ENCODE results near the gene SERPINA5. TPM values are rescaled to one million over a fixed set of nuclear protein-coding genes. Genes with fewer than 3 reads are reported as not detected.

SERPINA5 gene
- total and polyA plus RNA-seq, 4 experiments from 2014 or later, result not detected

DNA sequence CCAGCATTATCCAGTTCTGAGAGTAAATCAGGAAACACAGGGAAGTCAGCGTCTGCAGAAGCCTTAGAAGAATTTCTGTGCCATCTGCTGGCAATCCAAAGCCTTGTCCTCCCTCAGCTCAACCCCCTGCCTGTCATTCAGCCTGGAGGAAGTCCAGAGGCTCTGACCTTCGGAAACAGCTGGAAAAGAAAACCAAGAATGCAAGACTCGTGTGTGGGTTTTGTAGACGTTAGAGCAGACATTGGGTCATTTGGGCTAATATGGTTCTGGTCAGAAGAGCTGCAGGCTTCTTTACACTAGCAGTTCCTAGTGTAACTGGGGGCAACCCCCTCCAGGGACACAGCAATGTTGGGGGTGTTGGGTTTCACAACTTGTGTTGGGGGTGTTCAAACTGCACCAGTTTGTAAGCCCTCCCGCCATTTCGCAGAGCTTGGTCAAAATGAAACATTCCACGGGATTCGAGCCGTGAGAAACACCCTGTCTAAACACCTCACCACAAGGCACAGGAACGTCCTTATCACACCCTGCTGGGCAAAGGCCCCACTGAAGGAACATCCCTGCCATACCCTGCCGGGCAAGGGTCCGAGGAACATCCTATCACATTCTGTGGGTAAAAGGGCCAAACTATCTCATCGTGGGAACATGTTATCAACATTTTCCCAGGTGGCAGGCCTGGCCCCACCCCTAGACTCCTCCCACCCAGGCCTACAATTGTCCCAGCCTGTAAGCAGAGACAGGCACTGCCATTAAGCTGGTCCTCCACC lies 41.0 kb upstream of the SERPINA5 start:
- Histone ChIP-seq H3K4me3 (ENCODE audit: low read length in 2 of 2) (no peak overlapping the region), H3K27ac (ENCODE audit: low read depth, low read length) (no peak overlapping the region), H3K4me1 (ENCODE audit: insufficient read depth, low read length) (no peaks in the 10 kb centered on the region), H3K36me3 (ENCODE audit: insufficient read depth, low read length) (no peaks in the 10 kb centered on the region), H3K27me3 (ENCODE audit: insufficient read depth, low read length) (no peaks in the 10 kb centered on the region), H3K9me3 (ENCODE audit: control insufficient read depth in 1 of 2, low read length in 2 of 2) (no peaks in the 10 kb centered on the region)
- CTCF ChIA-PET (ENCODE audit: partially characterized antibody), result interaction anchor here (3.2 kb wide), 1 partner anchor 9 kb away, joined by 17 read pairs; no protein-coding TSS in a partner anchor
- Mint-ChIP-seq H3K4me3 (no peak overlapping the region), H3K27me3 (peaks cover 2 to 24% of the 10 kb centered on the region in 2 donors), H3K4me1 (no peaks in the 10 kb centered on the region), H3K9me3 (peaks cover 0 to 3% (median 0%) of the 10 kb centered on the region in 8 donors), H3K36me3 (no peaks in the 10 kb centered on the region), H3K27ac (no peak overlapping the region)
- DNase-seq, result no peak
- intact Hi-C loops (cut with micrococcal nuclease), result no loop called here
- POLR2A ChIA-PET (ENCODE audit: partially characterized antibody), result no interaction called here

DNA sequence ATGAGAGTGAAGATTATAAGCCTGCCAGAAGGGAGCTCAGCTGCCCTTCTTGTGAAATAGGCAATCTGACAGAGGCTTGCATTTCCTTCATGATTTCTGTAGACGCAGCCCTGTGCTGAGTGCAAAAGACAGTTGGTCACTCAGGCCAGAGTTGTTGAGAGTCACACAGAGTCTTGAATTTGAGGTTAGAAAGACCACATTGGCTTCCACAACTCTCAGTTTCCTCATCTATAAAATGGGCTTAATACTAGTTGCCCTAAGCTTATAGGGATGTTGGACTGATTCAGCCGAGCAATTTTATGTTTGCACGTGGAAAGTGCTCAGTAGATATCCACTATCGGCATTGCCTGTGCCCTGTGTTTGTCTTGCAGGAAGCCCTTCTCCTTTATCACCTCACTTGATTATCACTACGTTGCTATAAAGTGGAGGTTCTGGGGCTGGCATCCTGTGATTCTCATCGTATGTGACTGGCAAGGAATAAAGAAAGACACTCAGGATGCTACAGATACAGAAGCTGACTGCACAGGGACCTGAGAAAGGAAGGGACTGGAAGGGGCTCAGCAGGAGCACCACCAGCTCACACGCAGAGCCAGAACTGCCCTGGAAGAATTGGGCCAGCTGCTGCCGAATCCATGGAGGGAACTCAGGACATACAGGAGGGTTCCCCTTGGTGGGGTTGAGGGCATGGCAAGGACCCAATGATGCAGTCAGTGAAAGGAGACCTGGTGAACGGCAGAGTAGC lies 39.8 kb upstream of the SERPINA5 start:
- H3K36me3 Mint-ChIP-seq, result no peaks in the 10 kb centered on the region
- H3K27me3 Mint-ChIP-seq, result peaks cover 2 to 31% of the 10 kb centered on the region in 2 donors
- H3K9me3 Mint-ChIP-seq, result peaks cover 0 to 6% (median 2%) of the 10 kb centered on the region in 8 donors
- no peak overlapping the region for H3K27ac Mint-ChIP-seq
- H3K27me3 ChIP-seq (ENCODE audit: insufficient read depth, low read length), result no peaks in the 10 kb centered on the region
- no peaks in the 10 kb centered on the region for H3K9me3 ChIP-seq (ENCODE audit: control insufficient read depth in 1 of 2, low read length in 2 of 2)
- POLR2A ChIA-PET (ENCODE audit: partially characterized antibody), result no interaction called here
- H3K4me3 ChIP-seq (ENCODE audit: low read length in 2 of 2), result no peak overlapping the region
- H3K4me1 ChIP-seq (ENCODE audit: insufficient read depth, low read length), result no peaks in the 10 kb centered on the region
- no peaks in the 10 kb centered on the region for H3K36me3 ChIP-seq (ENCODE audit: insufficient read depth, low read length)
- CTCF ChIA-PET (ENCODE audit: partially characterized antibody), result interaction anchor here (1.4 to 3.2 kb wide), 2 partner anchors 7 to 9 kb away, joined by 4 to 17 read pairs; no protein-coding TSS in a partner anchor
- H3K4me3 Mint-ChIP-seq, result no peak overlapping the region
- intact Hi-C loops (cut with micrococcal nuclease), result no loop called here
- H3K4me1 Mint-ChIP-seq, result no peaks in the 10 kb centered on the region
- no peak overlapping the region for H3K27ac ChIP-seq (ENCODE audit: low read depth, low read length)
- DNase-seq, result no peak

DNA sequence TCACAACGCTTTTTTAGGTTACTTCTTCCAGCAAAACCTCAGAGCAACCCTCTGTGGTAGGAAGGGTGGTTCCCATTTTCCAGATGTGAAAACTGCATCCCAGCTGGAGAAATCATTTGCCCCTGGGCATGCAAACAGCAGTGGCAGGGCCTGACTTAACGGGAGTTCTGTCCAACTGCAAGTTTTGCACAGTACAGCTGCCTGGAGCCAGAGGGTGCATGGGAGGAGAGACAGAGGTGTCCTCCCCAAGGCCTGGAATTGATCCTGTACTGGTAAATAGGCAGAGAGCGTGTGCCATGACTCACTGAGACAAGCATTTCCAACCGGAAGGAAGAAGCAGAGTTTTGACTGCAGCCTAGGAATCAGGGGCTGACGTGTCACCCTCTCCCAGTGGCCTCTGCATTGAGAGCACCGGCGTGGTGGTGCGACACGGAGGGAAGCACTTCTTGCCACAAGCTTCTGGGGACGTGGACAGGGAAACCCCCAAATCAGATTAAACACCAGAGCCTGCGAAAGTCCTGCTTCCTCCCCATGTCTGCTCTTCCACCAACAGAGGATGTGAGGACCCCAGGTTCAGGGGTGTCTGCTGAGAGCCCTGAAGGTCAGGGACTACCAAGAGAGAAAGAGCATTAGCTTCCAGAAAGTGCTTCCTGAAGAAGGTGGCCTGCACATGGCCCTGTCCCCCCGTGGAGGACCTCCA lies 39.0 kb upstream of the SERPINA5 start:
- Histone ChIP-seq H3K4me1 (ENCODE audit: insufficient read depth, low read length) (no peaks in the 10 kb centered on the region), H3K27ac (ENCODE audit: low read depth, low read length) (no peak overlapping the region), H3K4me3 (ENCODE audit: low read length in 2 of 2) (no peak overlapping the region), H3K27me3 (ENCODE audit: insufficient read depth, low read length) (no peaks in the 10 kb centered on the region), H3K9me3 (ENCODE audit: control insufficient read depth in 1 of 2, low read length in 2 of 2) (no peaks in the 10 kb centered on the region), H3K36me3 (ENCODE audit: insufficient read depth, low read length) (no peaks in the 10 kb centered on the region)
- Mint-ChIP-seq H3K27me3 (peaks cover 2 to 25% of the 10 kb centered on the region in 2 donors), H3K36me3 (no peaks in the 10 kb centered on the region), H3K9me3 (peaks cover 0 to 7% (median 2%) of the 10 kb centered on the region in 8 donors), H3K4me3 (no peak overlapping the region), H3K27ac (no peak overlapping the region), H3K4me1 (no peaks in the 10 kb centered on the region)
- DNase-seq, result no peak
- ChIA-PET CTCF (ENCODE audit: partially characterized antibody) (interaction anchor here (1.4 kb wide), 1 partner anchor 8 kb away, joined by 4 read pairs; no protein-coding TSS in a partner anchor), POLR2A (ENCODE audit: partially characterized antibody) (no interaction called here)
- intact Hi-C loops (cut with micrococcal nuclease), result no loop called here

DNA sequence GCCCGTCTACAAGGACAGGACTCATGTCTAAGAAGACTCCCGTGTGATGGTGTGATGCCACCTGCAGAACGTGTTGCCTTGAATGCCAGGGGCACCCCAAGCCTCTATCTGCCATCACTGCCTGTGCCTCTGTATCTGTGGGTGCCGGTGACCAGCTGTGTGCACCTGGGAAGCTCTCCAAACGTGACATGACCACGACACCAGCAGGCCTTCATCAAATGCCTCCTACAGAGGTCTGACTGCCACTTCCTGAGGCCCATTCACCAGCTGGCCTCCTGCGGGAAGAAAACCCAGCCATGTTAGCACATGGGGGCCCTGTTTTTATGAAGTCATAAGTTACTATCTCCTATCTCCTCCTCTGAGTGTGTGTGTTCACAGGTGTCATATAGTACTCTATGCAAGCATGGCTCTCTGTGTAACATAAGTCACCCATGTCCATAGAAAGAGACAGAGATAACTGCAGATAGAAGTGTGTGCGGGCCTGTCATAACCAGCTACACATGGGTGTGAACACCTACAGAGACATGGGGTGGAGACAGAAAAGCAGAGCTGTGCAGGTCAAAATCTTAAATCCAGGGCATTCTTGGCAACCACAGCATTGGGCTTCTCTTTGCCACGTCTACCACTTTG lies 38.3 kb upstream of the SERPINA5 start:
- CTCF ChIA-PET (ENCODE audit: partially characterized antibody), result no interaction called here
- Histone ChIP-seq H3K9me3 (ENCODE audit: control insufficient read depth in 1 of 2, low read length in 2 of 2) (no peaks in the 10 kb centered on the region), H3K36me3 (ENCODE audit: insufficient read depth, low read length) (no peaks in the 10 kb centered on the region), H3K27ac (ENCODE audit: low read depth, low read length) (no peak overlapping the region), H3K4me1 (ENCODE audit: insufficient read depth, low read length) (no peaks in the 10 kb centered on the region), H3K4me3 (ENCODE audit: low read length in 2 of 2) (no peak overlapping the region), H3K27me3 (ENCODE audit: insufficient read depth, low read length) (no peaks in the 10 kb centered on the region)
- intact Hi-C loops (cut with micrococcal nuclease), result no loop called here
- Mint-ChIP-seq H3K36me3 (no peaks in the 10 kb centered on the region), H3K9me3 (peaks cover 0 to 7% (median 2%) of the 10 kb centered on the region in 8 donors), H3K27me3 (peaks cover 2 to 24% of the 10 kb centered on the region in 2 donors), H3K27ac (no peak overlapping the region), H3K4me3 (no peak overlapping the region), H3K4me1 (no peaks in the 10 kb centered on the region)
- no peak for DNase-seq
- POLR2A ChIA-PET (ENCODE audit: partially characterized antibody), result no interaction called here

DNA sequence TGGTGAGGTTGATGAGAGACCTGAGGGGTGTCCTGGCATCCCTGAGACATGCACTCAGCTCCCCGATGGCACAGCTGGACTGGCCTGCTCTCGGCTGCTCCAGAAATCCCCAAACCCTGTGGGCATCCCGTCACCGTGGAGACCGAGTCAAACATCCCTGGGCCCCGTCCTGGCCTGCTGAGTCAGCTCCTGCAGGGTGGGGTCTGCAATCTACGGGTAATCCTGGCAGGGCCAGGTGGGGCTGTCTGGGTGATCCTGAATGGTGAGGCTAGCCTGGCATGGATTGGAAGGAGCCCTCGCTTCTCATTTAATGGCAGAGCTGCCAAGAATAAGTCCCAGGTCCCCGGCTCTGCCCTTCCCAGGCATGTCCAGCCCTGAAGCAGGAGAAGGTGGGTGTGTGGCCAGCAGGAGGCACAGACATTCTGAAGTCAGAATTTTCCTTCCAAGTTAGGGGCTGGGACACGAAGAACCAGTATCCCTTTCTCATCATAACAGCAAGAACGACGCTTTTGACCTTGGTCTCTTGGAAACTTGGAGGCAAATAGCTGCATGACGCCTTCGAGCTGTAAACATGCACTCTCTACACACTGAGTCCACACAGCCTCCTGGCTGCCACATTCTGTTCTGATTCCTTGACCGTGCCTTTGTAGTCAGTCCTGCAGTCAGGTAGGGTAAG lies 37.6 kb upstream of the SERPINA5 start:
- Mint-ChIP-seq H3K27me3 (peaks cover 2 to 20% of the 10 kb centered on the region in 2 donors), H3K9me3 (peaks cover 0 to 11% (median under 1%) of the 10 kb centered on the region in 8 donors), H3K36me3 (no peaks in the 10 kb centered on the region), H3K4me3 (no peak overlapping the region), H3K4me1 (no peaks in the 10 kb centered on the region), H3K27ac (no peak overlapping the region)
- Histone ChIP-seq H3K9me3 (ENCODE audit: control insufficient read depth in 1 of 2, low read length in 2 of 2) (no peaks in the 10 kb centered on the region), H3K27ac (ENCODE audit: low read depth, low read length) (no peak overlapping the region), H3K27me3 (ENCODE audit: insufficient read depth, low read length) (no peaks in the 10 kb centered on the region), H3K36me3 (ENCODE audit: insufficient read depth, low read length) (no peaks in the 10 kb centered on the region), H3K4me1 (ENCODE audit: insufficient read depth, low read length) (no peaks in the 10 kb centered on the region), H3K4me3 (ENCODE audit: low read length in 2 of 2) (no peak overlapping the region)
- no peak for DNase-seq
- intact Hi-C loops (cut with micrococcal nuclease), result no loop called here
- ChIA-PET CTCF (ENCODE audit: partially characterized antibody) (no interaction called here), POLR2A (ENCODE audit: partially characterized antibody) (no interaction called here)

DNA sequence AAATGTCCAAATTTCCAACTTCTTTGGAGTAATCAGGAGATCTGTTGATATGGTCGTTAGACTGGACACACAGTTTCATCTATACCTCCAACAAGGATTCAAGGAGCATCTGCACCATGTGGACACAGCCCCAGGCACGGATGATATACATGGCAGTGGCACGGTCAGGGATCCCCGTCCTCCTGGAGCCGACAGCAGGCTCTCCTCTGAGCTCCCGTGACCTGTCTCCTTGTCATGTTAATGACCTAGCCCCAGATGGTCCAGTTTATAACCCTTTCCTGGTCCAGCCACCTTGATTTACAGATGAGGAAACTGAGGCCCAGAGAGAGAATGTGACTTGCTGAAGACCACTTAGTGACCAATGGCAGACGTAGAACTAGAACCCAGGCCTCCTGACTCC lies 36.5 kb upstream of the SERPINA5 start:
- CTCF ChIA-PET (ENCODE audit: partially characterized antibody), result no interaction called here

More for the DNA sequence above, 36.5 kb upstream of the SERPINA5 start:
- no peak overlapping the region for H3K27ac Mint-ChIP-seq
- Histone ChIP-seq H3K4me3 (ENCODE audit: low read length in 2 of 2) (no peak overlapping the region), H3K27ac (ENCODE audit: low read depth, low read length) (no peak overlapping the region), H3K4me1 (ENCODE audit: insufficient read depth, low read length) (no peaks in the 10 kb centered on the region), H3K36me3 (ENCODE audit: insufficient read depth, low read length) (no peaks in the 10 kb centered on the region), H3K9me3 (ENCODE audit: control insufficient read depth in 1 of 2, low read length in 2 of 2) (no peaks in the 10 kb centered on the region), H3K27me3 (ENCODE audit: insufficient read depth, low read length) (no peaks in the 10 kb centered on the region)
- H3K4me3 Mint-ChIP-seq, result no peak overlapping the region
- H3K4me1 Mint-ChIP-seq, result no peaks in the 10 kb centered on the region
- intact Hi-C loops (cut with micrococcal nuclease), result no loop called here
- H3K9me3 Mint-ChIP-seq, result peaks cover 0 to 11% (median under 1%) of the 10 kb centered on the region in 8 donors
- no peaks in the 10 kb centered on the region for H3K36me3 Mint-ChIP-seq
- peaks cover 5 to 20% of the 10 kb centered on the region in 2 donors for H3K27me3 Mint-ChIP-seq
- DNase-seq, result no peak
- POLR2A ChIA-PET (ENCODE audit: partially characterized antibody), result no interaction called here

Data from CD4-positive, alpha-beta memory T cell (primary cell).